ENCODE data around the gene TMEM175.
A peak's percentile ranks its signal among the peaks of the same experiment; 100 is the strongest.

The TMEM175 gene

GRCh38 chr4:931960-932712 is at the start of gene TMEM175, which contains the start of gene GAK:
TSS of gene TMEM175 (plus strand) at chr4:932460. CDS start at chr4:947740, 15,280 bp downstream.
TSS of gene GAK (minus strand) at chr4:932316. CDS start at chr4:932187, 129 bp downstream.
- Histone ChIP-seq H4K20me1 (ENCODE audit: insufficient read depth, low read length) (peaks cover 26% of the 10 kb centered on the region), H3K27me3 (ENCODE audit: low read depth, low read length) (peaks cover 18% of the 10 kb centered on the region; the same call in 1 of the 2 replicates), H3K4me3 (ENCODE audit: low read length) (peak within 1 kb of the TSS; percentile 99), H3K27ac (ENCODE audit: low read length) (peak within 1 kb of the TSS; percentile 22), H3K4me1 (ENCODE audit: low read length) (peaks cover 45% of the 10 kb centered on the region), H3K4me2 (ENCODE audit: low read length) (peak within 1 kb of the TSS; percentile 99), H3K36me3 (replicated peaks; ENCODE audit: low read depth, low read length) (no peaks in the 10 kb centered on the region), H3K9me3 (ENCODE audit: insufficient read depth, low read length) (no peaks in the 10 kb centered on the region), H3K9ac (ENCODE audit: low read length) (peak within 1 kb of the TSS; percentile 85), H2AFZ (ENCODE audit: low read depth, low read length) (peak within 1 kb of the TSS; percentile 89; the same call in 1 of the 2 replicates), H3K79me2 (ENCODE audit: low read length) (peaks cover 45% of the 10 kb centered on the region)
- no peak for TF ChIP-seq CTCF (IDR thresholded peaks at IDR 0.05; ENCODE audit: low read depth, low read length)
- no peak for TF ChIP-seq EZH2phosphoT487 (IDR thresholded peaks at IDR 0.05; ENCODE audit: low read depth)

GRCh38 chr4:882646-883045 is 49.6 kb upstream of the TMEM175 start:
- Histone ChIP-seq H3K4me3 (ENCODE audit: low read length) (no peak overlapping the region), H3K79me2 (ENCODE audit: low read length) (no peaks in the 10 kb centered on the region), H3K36me3 (replicated peaks; ENCODE audit: low read depth, low read length) (peaks cover 8% of the 10 kb centered on the region), H3K4me2 (ENCODE audit: low read length) (no peak overlapping the region), H3K27ac (ENCODE audit: low read length) (no peak overlapping the region), H4K20me1 (ENCODE audit: insufficient read depth, low read length) (no peaks in the 10 kb centered on the region), H3K9ac (ENCODE audit: low read length) (no peak overlapping the region), H3K9me3 (ENCODE audit: insufficient read depth, low read length) (no peaks in the 10 kb centered on the region), H3K27me3 (ENCODE audit: low read depth, low read length) (no peaks in the 10 kb centered on the region), H3K4me1 (ENCODE audit: low read length) (no peaks in the 10 kb centered on the region), H2AFZ (ENCODE audit: low read depth, low read length) (no peak overlapping the region)
- TF ChIP-seq CTCF (IDR thresholded peaks at IDR 0.05; ENCODE audit: low read depth, low read length): no peak
- no peak for TF ChIP-seq EZH2phosphoT487 (IDR thresholded peaks at IDR 0.05; ENCODE audit: low read depth)

- H3K79me2 ChIP-seq (ENCODE audit: low read length): no peaks in the 10 kb centered on the region
- no peak overlapping the region for H3K27ac ChIP-seq (ENCODE audit: low read length)
- H3K4me1 ChIP-seq (ENCODE audit: low read length): no peaks in the 10 kb centered on the region
- H3K9ac ChIP-seq (ENCODE audit: low read length): no peak overlapping the region
- no peaks in the 10 kb centered on the region for H3K27me3 ChIP-seq (ENCODE audit: low read depth, low read length)
- H3K9me3 ChIP-seq (ENCODE audit: insufficient read depth, low read length): no peaks in the 10 kb centered on the region
- TF ChIP-seq CTCF (IDR thresholded peaks at IDR 0.05; ENCODE audit: low read depth, low read length) (no peak), EZH2phosphoT487 (IDR thresholded peaks at IDR 0.05; ENCODE audit: low read depth) (no peak)
- no peak overlapping the region for H2AFZ ChIP-seq (ENCODE audit: low read depth, low read length)
- no peaks in the 10 kb centered on the region for H4K20me1 ChIP-seq (ENCODE audit: insufficient read depth, low read length)
- peaks cover 13% of the 10 kb centered on the region for H3K36me3 ChIP-seq (replicated peaks; ENCODE audit: low read depth, low read length)
- no peak overlapping the region for H3K4me2 ChIP-seq (ENCODE audit: low read length)
- no peak overlapping the region for H3K4me3 ChIP-seq (ENCODE audit: low read length)
Observed at GRCh38 chr4:883377-884095, 48.7 kb upstream of the TMEM175 start.

GRCh38 chr4:884259-884658 is 48.0 kb upstream of the TMEM175 start:
- Histone ChIP-seq H3K79me2 (ENCODE audit: low read length) (no peaks in the 10 kb centered on the region), H3K27me3 (ENCODE audit: low read depth, low read length) (no peaks in the 10 kb centered on the region), H3K9me3 (ENCODE audit: insufficient read depth, low read length) (no peaks in the 10 kb centered on the region), H2AFZ (ENCODE audit: low read depth, low read length) (no peak overlapping the region), H3K4me1 (ENCODE audit: low read length) (no peaks in the 10 kb centered on the region), H3K36me3 (replicated peaks; ENCODE audit: low read depth, low read length) (peaks cover 19% of the 10 kb centered on the region), H3K9ac (ENCODE audit: low read length) (no peak overlapping the region), H4K20me1 (ENCODE audit: insufficient read depth, low read length) (no peaks in the 10 kb centered on the region), H3K4me3 (ENCODE audit: low read length) (no peak overlapping the region), H3K4me2 (ENCODE audit: low read length) (no peak overlapping the region), H3K27ac (ENCODE audit: low read length) (no peak overlapping the region)
- TF ChIP-seq EZH2phosphoT487 (IDR thresholded peaks at IDR 0.05; ENCODE audit: low read depth) (no peak), CTCF (IDR thresholded peaks at IDR 0.05; ENCODE audit: low read depth, low read length) (no peak)
